ENCODE results near the gene ADI1. TPM values are rescaled to one million over a fixed set of nuclear protein-coding genes. Genes with fewer than 3 reads are reported as not detected.
A peak's percentile ranks its signal among the peaks of the same experiment; 100 is the strongest.

Gene ADI1, protein sequence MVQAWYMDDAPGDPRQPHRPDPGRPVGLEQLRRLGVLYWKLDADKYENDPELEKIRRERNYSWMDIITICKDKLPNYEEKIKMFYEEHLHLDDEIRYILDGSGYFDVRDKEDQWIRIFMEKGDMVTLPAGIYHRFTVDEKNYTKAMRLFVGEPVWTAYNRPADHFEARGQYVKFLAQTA
- total RNA-seq (2014; rRNA removed; shearing (Covaris generic)), result 63.4 and 68.1 TPM in 2 replicates
- polyA plus RNA-seq (2015; cell fraction: cytosol; rRNA removed), result 59.8 and 67.8 TPM in 2 replicates
- polyA plus RNA-seq (2015; cell fraction: nucleus; rRNA removed), result 18.0 and 20.8 TPM in 2 replicates

DNA sequence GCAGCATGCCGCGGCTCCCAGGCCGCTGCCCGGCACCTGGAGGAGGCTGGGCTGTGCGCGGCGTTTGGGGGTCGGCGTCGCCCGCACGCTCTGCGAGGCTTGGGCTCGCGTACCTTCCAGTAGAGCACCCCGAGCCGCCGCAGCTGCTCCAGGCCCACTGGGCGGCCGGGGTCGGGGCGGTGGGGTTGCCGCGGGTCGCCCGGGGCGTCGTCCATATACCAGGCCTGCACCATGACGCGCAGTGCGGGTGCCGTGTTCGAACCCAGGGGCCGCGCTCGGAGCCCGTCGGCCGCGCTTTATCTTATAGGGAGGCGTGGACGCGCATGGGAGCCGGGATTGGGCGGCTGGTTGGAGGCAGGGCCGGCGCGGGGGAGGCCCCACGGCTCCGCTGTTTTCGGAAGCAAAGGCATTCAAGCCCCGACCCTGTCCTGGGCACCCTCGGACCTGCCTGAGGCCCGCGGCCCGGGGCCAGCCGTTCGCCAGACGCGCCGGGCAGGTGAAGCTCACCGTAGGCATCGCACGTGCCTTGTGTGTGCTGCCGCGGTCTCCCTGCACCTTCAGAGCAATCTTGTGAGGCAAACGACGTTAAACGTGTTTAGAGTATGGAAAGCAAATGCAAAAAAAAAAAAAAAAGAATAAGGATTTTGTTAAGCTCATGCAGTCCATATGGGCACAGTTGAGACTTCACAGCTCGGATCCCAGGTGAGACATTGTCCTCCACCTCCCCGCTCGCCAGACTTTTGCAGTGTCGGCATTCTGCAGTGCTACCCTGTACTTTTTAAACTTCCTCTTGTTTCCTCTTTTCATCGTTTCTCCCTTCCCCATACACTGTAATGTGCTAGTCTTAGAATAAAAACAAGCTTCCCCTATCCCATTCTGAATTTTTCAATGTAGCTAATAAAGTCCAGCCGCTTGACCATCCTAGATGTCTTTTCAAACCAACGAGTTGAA is at the start of gene ADI1:
Gene ADI1, minus strand, starts transcription at position 277 of the 951 bp plus-strand sequence. Its CDS starts 44 bp downstream, at position 233.
- peak; percentile 85 for DNase-seq (ENCODE audit: low read depth, low spot score)
- in situ Hi-C loops (cut with HindIII; ENCODE audit: low pct_unique_long_range_greater_than_20kb, low sequenced_read_pairs), result no loop called here

DNA sequence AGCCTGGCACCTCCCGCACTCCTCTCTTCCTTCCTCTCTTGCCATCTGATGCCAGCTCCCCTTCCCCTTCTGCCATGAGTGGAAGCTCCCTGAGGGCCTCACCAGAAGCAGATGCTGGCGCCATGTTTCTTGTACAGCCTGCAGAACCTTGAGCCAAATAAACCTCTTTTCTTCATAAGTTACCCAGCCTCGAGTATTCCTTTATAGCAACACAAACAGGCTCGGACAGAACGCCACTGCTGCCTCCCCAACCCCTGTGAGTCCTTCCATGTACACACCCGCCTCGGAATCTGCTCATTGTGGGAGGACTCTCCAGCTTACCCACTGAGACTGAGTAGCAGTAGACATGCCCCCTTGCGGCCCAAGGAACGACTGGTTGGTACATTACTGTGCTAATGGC is 47.5 kb upstream of the ADI1 start:
- DNase-seq (ENCODE audit: low read depth, low spot score), result no peak
- in situ Hi-C loops (cut with HindIII; ENCODE audit: low pct_unique_long_range_greater_than_20kb, low sequenced_read_pairs), result no loop called here

DNA sequence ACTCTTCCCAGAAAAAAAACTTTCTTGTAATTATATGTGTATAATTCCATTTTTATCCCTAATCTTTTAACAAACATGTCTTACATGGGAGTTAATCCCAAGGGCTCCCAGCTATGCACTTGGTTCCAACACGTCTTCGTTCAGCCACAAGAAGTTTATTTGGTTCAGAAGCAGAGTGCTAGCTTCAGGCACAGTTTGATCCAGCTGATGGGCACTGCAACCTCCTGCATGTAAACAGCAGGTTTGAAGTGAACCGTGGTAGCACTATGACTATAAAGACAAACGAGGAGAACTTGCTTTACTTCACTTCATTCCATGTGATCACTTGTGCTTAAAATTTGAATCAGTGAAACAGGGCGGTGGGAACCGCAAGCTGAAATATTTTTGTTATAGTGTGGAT is 45.8 kb upstream of the ADI1 start:
- in situ Hi-C loops (cut with HindIII; ENCODE audit: low pct_unique_long_range_greater_than_20kb, low sequenced_read_pairs), result no loop called here
- DNase-seq (ENCODE audit: low read depth, low spot score), result no peak

DNA sequence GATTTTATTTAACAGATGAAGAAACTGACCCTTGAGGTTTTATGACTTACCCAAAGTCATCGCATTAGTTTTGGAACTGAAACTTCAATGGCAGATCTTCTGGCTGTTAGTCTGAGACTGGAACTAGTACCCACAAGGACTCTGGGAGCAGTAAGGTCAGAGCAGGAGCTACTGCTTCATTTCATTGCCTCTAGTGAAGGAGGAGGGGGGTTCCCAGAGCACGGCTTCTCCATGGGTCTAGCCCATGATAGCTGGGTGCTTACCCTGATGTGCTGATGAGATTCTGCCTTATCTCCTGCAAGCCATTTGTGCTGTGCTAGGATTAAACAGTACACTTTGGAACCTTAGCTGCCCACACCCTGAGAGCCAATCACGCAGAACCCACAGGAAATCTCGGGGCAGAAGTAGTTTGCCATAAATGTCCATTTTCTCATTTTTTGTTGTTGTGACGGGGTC is 44.2 kb upstream of the ADI1 start:
- DNase-seq (ENCODE audit: low read depth, low spot score), result no peak
- in situ Hi-C loops (cut with HindIII; ENCODE audit: low pct_unique_long_range_greater_than_20kb, low sequenced_read_pairs), result no loop called here

DNA sequence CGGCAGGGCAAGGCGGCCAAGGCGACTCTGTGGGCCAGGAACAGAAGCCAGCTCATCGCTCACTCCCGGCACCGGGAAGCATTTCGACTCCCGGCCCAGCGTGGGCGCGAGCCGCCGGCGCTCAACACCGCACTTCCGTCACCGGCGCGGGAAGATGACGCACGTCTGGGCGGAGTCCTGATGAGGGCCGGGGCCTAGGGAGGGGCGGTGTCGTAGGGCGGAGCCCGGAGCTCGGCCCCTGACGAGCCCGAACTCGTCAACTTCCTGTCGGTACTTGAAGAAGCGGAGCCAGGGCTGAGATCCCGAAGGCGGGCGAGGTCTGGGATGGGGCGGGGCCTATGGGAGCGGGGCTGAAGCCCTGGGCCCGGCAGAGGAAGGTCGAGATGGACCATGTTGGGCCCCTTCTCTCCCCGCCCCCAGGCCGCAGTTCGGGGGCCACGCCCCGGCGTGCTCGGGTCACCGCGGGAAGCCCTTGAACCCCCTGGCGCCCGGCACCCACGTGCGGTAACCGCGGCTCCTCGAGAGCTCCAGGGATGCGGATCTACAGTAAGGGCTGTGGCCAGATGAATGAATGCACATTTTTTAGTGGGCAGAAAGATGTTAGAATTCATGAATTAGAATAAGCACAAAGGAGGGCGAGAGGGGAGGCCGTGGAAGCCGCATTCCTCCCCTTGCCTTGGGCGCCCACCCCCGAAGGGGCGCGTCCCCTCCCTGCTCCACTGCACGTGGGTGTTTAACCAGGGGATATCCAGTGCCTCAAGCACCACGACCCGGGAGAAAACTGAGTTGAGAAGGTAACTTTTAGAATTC is 39.1 kb upstream of the ADI1 start, which contains the start of gene RNASEH1:
Gene RNASEH1, minus strand, starts transcription at position 129 of the 810 bp plus-strand sequence. Its CDS starts 73 bp downstream, at position 56.
- in situ Hi-C loops (cut with HindIII; ENCODE audit: low pct_unique_long_range_greater_than_20kb, low sequenced_read_pairs), result no loop called here
- peak; percentile 99 for DNase-seq (ENCODE audit: low read depth, low spot score)

DNA sequence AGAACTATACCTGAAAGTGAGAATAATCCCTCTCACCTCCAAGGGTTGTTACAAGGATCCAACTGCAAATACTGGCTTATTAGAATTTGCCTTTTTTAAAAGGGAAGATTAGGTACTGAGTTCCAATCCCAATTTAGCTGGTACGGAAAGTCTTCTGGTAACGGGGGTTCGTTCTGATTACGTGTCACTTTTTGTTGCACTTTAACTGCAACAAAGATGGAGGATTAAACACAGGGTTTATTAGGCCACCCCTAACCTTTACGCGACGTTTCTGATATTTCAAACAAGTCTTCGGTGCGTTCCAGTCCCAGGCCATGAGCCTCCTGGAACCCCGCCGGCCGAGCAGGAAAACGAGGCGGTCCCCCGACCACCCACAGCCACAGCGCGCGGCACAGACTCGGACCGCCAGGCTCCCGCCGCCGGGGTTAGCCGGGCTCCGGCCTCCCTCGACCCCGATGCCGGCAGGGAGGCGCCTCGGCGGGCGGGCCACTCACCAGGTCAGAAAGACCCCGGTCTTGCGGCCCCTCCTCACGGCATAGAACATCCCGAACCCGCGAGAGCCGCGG is 38.4 kb upstream of the ADI1 start:
- in situ Hi-C loops (cut with HindIII; ENCODE audit: low pct_unique_long_range_greater_than_20kb, low sequenced_read_pairs), result no loop called here
- DNase-seq (ENCODE audit: low read depth, low spot score), result no peak

DNA sequence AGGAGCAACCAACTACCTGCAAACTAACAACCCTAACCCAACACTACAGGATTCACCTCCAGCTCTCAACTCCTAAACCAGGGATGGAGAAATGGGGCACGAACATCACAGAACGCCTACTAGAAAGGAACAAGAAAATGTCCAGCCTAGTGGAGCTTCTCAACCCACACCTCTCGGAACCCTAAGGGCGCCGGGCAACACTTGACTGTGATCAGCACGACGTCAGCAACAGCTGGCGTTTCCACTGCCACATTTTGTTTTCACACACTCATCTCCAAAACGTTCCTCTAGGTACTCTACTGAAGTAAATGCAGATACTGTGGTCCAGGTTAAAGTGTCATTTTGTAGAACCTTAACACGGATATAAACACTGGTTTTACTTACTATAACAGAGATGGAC is 34.6 kb upstream of the ADI1 start:
- in situ Hi-C loops (cut with HindIII; ENCODE audit: low pct_unique_long_range_greater_than_20kb, low sequenced_read_pairs), result no loop called here
- no peak for DNase-seq (ENCODE audit: low read depth, low spot score)

DNA sequence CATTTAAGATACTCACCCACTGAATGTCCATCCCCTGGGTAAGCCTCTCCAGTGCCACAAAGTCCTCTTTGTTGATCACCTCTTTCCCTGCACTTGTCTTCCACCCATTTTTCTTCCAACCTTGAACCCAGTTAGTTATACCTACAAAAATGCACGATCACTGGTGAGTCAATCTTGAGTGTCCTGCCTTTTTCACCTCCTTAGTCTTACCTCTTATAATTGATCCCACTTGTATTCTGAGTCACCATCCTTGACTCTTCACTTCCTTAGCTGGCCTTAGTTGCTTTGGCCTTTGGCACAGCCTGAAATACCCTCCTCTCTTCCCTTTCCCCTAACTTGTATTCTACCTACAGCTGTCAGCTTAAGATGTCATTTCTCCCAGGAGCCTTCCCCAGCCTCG is 28.6 kb upstream of the ADI1 start:
- DNase-seq (ENCODE audit: low read depth, low spot score), result no peak
- in situ Hi-C loops (cut with HindIII; ENCODE audit: low pct_unique_long_range_greater_than_20kb, low sequenced_read_pairs), result no loop called here

DNA sequence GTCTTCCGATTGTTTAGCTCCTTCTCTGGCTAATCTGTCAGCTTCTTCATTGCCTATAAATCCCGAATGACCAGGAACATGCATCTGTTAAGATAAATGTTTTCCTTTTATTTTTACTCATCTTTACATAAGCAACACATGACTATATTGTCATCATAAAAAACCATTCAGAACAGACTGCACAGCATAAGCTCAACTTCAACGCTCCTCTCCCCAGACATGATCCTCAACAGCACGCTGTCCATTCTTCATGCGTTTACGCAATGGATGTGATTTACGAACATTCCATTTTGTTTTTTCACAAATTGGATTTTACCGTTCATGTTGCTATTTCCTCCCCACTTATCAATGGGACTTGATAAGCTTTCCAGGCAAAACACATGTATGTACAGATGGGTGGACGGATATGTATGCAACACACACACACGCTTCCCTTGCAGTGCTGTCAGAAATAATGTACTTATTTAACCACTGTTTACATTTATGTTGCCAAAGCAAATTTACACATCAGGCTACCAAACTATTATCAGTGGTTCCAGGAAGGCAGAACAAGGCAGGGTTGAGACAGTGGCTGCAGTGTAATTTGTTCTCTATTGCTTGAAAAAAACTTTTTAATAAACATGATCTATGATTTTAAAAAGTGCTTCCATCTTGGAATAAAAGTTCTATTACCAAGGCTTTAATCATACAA is 26.6 kb upstream of the ADI1 start:
- no peak for DNase-seq (ENCODE audit: low read depth, low spot score)
- in situ Hi-C loops (cut with HindIII; ENCODE audit: low pct_unique_long_range_greater_than_20kb, low sequenced_read_pairs), result no loop called here

DNA sequence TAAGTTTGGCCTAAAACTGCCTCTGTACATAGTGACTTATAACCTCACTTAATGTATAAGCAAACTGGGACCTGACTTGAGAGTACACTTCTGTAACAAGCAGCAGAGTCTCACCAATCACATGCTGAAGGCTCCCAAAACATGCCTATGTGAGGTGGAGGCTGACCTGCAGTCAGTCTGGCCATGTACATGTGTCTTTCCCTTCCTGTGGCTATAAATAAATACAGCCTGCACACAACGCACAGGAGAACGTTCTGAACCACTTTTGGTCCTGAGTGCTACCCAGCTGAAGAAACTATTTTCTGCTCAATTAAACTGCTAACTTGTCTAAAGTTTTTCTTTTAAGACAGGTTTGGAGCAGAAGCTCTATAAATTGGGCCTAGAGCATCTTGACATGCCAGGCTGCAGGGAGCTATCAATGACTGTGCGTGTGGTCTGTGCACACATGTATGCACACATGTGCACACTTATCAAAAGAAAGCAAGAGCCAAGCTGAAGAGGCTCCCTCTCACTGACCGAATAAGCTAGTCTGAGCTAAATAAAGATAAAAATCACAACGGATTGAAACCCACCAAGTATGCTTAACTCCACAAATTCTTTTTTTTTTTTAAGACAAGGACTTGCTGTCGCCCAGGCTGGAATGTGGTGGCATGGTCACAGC is 23.8 kb upstream of the ADI1 start:
- DNase-seq (ENCODE audit: low read depth, low spot score), result no peak
- in situ Hi-C loops (cut with HindIII; ENCODE audit: low pct_unique_long_range_greater_than_20kb, low sequenced_read_pairs), result no loop called here

DNA sequence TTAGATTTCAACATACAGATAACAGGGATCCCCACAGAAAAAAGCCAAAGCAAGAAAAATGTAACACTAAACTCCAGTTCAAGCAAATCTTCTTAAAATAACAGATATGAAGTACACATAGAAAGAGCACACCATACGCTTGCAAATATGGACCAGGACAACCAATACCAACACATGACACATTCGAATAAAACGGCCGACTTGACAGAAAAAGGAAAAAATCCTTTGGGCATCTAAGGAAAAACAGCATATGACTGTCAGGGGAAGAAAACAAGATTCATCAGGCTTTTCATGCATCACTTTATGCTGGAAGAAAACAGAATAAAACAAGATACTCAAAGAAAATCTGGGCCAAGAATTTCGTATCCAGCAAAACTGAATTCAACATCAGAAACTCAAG is 22.8 kb upstream of the ADI1 start:
- in situ Hi-C loops (cut with HindIII; ENCODE audit: low pct_unique_long_range_greater_than_20kb, low sequenced_read_pairs), result no loop called here

DNA sequence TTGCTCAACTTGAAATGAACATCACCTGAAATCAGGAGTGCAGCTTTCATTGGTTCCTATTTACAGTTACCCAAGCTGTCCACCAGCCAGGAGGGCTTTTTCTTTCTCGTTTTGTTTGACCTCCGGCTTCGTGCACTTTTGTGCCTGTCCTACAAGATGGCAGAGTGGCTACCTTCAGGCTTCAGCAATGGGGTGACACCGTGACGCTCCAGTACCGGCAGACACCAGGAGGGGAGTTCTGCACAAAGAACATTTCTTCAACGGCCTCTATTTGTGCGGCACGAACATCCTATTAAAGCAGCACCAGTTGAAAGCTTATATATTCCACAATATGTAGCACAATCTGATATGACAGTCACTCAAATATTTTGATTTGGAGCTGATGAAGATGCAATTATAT is 20.5 kb upstream of the ADI1 start:
- no peak for DNase-seq (ENCODE audit: low read depth, low spot score)
- in situ Hi-C loops (cut with HindIII; ENCODE audit: low pct_unique_long_range_greater_than_20kb, low sequenced_read_pairs), result no loop called here

More for the DNA sequence above, 22.8 kb upstream of the ADI1 start:
- no peak for DNase-seq (ENCODE audit: low read depth, low spot score)

DNA sequence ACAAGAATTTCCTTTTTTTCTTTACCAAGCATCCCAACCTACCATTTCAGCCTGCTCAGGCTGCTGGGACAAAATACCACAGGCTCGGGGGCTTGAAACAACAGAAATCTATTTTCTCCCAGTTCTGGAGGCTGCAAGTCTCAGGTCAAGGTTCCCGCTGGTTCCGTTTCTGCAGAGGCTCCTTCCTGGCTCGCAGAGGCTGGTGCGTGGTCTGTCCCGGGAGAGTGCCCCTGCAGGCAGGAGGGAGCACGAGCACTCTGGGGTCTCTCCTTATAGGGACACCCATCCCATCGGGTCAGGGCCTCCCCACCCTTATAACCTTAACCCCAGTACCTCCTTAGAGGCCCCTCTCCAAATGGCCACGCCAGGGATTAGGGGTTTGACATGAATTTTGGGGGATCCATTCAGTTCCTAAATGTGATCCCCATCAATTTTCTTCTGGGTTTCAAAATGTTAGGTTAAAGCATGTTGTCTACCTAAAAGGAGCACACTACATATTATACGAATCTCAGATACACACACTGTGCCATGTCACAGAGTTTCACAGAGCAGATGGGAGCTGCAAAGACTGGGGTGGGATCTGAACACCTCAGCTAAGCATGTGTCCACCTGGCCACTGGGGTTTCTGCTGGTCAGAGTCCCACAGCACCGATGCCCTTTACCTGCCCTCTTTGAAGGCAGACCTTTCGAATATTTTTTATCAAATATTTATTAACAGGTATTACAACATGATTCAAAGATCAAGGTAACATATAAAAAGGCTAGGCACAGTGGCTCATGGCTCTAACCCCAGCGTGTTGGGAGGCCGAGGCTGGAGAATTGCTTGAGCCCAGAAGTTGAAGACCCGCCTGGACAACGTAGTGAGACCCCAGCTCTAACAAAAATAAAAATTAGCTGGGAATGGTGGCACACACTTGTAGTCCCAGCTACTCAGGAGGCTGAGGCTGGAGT is 17.6 kb upstream of the ADI1 start:
- in situ Hi-C loops (cut with HindIII; ENCODE audit: low pct_unique_long_range_greater_than_20kb, low sequenced_read_pairs), result no loop called here
- DNase-seq (ENCODE audit: low read depth, low spot score), result peak; percentile 64

DNA sequence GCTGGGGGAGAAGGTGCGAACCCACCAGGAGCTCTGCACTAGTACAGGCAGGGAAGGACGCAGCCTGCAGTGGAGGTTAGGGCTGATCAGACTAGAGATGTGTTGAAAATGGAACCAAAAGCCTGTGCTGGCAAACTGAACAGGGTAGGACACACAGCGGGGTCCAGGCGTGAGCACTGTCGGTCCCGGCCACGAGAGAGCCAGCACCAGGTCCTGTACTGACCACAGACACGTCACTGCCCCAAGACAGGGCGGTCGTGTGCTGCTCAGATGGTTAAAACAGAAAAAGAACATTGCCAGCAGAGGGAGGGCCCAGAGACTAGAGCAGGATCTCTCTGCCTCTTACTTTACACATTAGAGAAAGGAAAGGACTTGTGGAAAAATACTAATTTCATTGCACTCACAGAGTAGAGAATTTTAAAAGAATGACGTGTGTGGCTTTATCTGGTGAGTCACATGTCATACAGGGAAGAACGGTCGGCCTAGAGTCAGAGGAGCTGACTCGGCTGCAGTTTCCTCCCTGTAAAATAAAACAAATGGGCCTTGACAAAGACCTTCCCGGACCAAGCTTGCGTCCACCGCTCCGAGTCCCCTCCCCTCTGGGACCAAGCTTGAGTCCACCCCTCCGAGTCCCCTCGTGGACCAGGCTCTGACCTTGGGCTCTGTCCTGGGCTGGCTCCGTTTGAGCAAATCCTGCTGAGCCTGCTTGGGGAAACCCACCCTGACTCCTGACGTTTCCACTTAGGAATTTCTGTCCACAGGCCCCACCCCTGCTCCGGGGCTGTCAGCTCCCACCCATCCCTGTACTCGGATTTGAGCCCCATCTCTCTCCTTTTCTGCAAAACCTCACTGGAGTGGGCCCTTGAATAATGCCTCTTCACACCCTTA is 16.7 kb upstream of the ADI1 start:
- DNase-seq (ENCODE audit: low read depth, low spot score), result peak; percentile 91
- in situ Hi-C loops (cut with HindIII; ENCODE audit: low pct_unique_long_range_greater_than_20kb, low sequenced_read_pairs), result no loop called here

DNA sequence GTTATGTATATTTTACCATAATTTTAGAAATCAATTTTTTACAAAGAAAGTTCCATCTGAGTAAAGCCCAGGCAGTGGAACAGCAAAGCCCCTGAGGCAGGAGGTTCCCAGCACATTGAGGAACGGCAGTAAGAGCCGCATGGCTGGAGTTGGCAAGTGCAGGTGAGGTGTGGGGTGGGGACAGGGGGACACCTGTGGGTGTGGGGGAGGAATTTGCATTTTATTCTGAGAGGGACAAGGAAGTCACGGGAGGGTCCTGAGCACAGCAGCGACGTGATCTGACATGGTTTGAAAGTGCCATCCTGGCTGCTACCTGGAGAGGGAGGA is 16.1 kb upstream of the ADI1 start:
- DNase-seq (ENCODE audit: low read depth, low spot score), result no peak
- in situ Hi-C loops (cut with HindIII; ENCODE audit: low pct_unique_long_range_greater_than_20kb, low sequenced_read_pairs), result no loop called here

Measured in SK-MEL-5 (cell line).